Endothelial cell of umbilical vein (primary cell): ENCODE results near the gene WDR86. TPM values are rescaled to one million over a fixed set of nuclear protein-coding genes. Genes with fewer than 3 reads are reported as not detected.

ENCODE experiments used
- BruUV-seq: library from RNA; stranded (reverse); fragments of 400-500 nt; replicated peaks from 2 replicates; lab custom pipeline; 2021; lab: Mats Ljungman, UMichigan
- CTCF ChIA-PET: fragments of 300-600, 350-600 bp; sonication (Branson Sonifier 250); formaldehyde crosslinking; loops from one replicate; lab custom pipeline; 2021; ENCODE audit warnings: antibody characterized with exemption, inconsistent platforms; lab: Charles Lee
- POLR2A ChIA-PET: fragments of 300-600, 350-600 bp; sonication (Branson Sonifier 250); formaldehyde crosslinking; loops from one replicate; lab custom pipeline; 2021; ENCODE audit warnings: antibody characterized with exemption, inconsistent platforms; lab: Charles Lee
- DNase-seq: peaks from one replicate; pipeline ENCODE4 v3.0.0-alpha.2; 2011; ENCODE audit warnings: low read depth, low spot score
- FAIRE-seq: peaks from 2 replicates; lab custom pipeline; 2011; peaks lifted over from hg19 to GRCh38; lab: Jason Lieb, UNC
- H2AFZ ChIP-seq: 2 replicates; pipeline ENCODE4 v1.6.0; 2012; ENCODE audit warnings: low read depth, low read length, control low read depth, inconsistent platforms
- H3K27ac ChIP-seq: 2 replicates; pipeline ENCODE4 v1.5.1; 2011; ENCODE audit warnings: low read depth, mild to moderate bottlenecking, control low read depth, low read length, moderate library complexity; ENCODE audit not compliant: insufficient read depth
- H3K27me3 ChIP-seq, 2 experiments: 2 replicates each; pipeline versions ENCODE4 v1.6.0 to v1.6.1; 2011; ENCODE audit warnings: low read length in 2 of 2, mixed read lengths in 1 of 2; ENCODE audit not compliant: control insufficient read depth in 2 of 2, insufficient read depth in 2 of 2
- H3K36me3 ChIP-seq, 2 experiments: 2 replicates in 1 of 2; 3 replicates in 1 of 2; pipeline ENCODE4 v1.5.1; 2011; ENCODE audit warnings: low read length in 2 of 2, mild to moderate bottlenecking in 1 of 2, moderate library complexity in 1 of 2; ENCODE audit not compliant: control insufficient read depth in 2 of 2, insufficient read depth in 2 of 2; ENCODE audit errors: extremely low read depth in 1 of 2
- H3K4me1 ChIP-seq: 3 replicates; pipeline ENCODE4 v1.5.1; 2011; ENCODE audit warnings: mild to moderate bottlenecking, low read length; ENCODE audit not compliant: control insufficient read depth, insufficient read depth; ENCODE audit errors: extremely low read depth
- H3K4me2 ChIP-seq: 2 replicates; pipeline ENCODE4 v1.6.1; 2011; ENCODE audit warnings: low read length, control low read depth, mixed read lengths; ENCODE audit not compliant: insufficient read depth
- H3K4me3 ChIP-seq, 3 experiments: fragments of 200-600 bp in 1 of 3; sonication (generic), shearing (Covaris generic) in 1 of 3; replicated peaks in 1 of 3; 2 replicates each; pipeline ENCODE4 v1.5.1; 2011 to 2016; ENCODE audit warnings: control low read depth in 3 of 3, low read length in 3 of 3, mild to moderate bottlenecking in 2 of 3, inconsistent platforms in 1 of 3, low read depth in 1 of 3, moderate library complexity in 1 of 3; ENCODE audit not compliant: insufficient read depth in 1 of 3
- H3K79me2 ChIP-seq: 2 replicates; pipeline ENCODE4 v1.6.0; 2012; ENCODE audit warnings: low read length, inconsistent platforms; ENCODE audit not compliant: control insufficient read depth, insufficient read depth
- H3K9ac ChIP-seq: replicated peaks from 2 replicates; pipeline ENCODE3; 2011; ENCODE audit warnings: low read length, control low read depth; ENCODE audit not compliant: insufficient read depth; ENCODE audit errors: extremely low read depth
- H3K9me1 ChIP-seq: replicated peaks from 3 replicates; pipeline ENCODE4 v1.6.0; 2011; ENCODE audit warnings: mild to moderate bottlenecking, low read length; ENCODE audit not compliant: control insufficient read depth, insufficient read depth; ENCODE audit errors: extremely low read depth
- H3K9me3 ChIP-seq: replicated peaks from 2 replicates; pipeline ENCODE4 v1.5.1; 2012; ENCODE audit warnings: low read length, inconsistent platforms; ENCODE audit not compliant: control insufficient read depth, insufficient read depth
- H4K20me1 ChIP-seq: replicated peaks from 2 replicates; pipeline ENCODE3; 2011; ENCODE audit warnings: mild to moderate bottlenecking, low read length; ENCODE audit not compliant: control insufficient read depth, insufficient read depth; ENCODE audit errors: extremely low read depth
- CTCF ChIP-seq, 2 donors: IDR thresholded peaks; 1 replicate in 1 of 2; 2 replicates in 1 of 2; pipeline ENCODE4 v1.5.1; 2011; ENCODE audit warnings: low read length in 2 of 2, mild to moderate bottlenecking in 2 of 2, moderate library complexity in 2 of 2, control low read depth in 1 of 2, inconsistent platforms in 1 of 2, low read depth in 1 of 2; ENCODE audit not compliant: insufficient read depth in 1 of 2; ENCODE audit errors: extremely low read depth in 1 of 2
- EZH2 ChIP-seq: IDR thresholded peaks from 2 replicates; pipeline ENCODE4 v1.6.1; 2012; ENCODE audit warnings: borderline replicate concordance, low read depth, mild to moderate bottlenecking, moderate library complexity, low read length, inconsistent platforms; ENCODE audit not compliant: severe bottlenecking
- FOS ChIP-seq: IDR thresholded peaks from 2 replicates; pipeline ENCODE4 v1.6.1; 2011; ENCODE audit warnings: mild to moderate bottlenecking, low read length, moderate library complexity, borderline replicate concordance; ENCODE audit not compliant: insufficient read depth
- GATA2 ChIP-seq: IDR thresholded peaks from 2 replicates; pipeline ENCODE4 v1.7.0; 2011; ENCODE audit warnings: low read depth, mild to moderate bottlenecking, moderate library complexity, mixed read lengths, low read length; ENCODE audit not compliant: insufficient read length, insufficient read depth
- JUN ChIP-seq: IDR thresholded peaks from 2 replicates; pipeline ENCODE4 v1.6.1; 2011; ENCODE audit warnings: borderline replicate concordance, low read depth; ENCODE audit not compliant: insufficient read length, insufficient read depth
- MYC ChIP-seq: IDR thresholded peaks from one replicate; pipeline ENCODE4 v1.6.1; 2011; ENCODE audit warnings: mild to moderate bottlenecking, low read depth, low read length
- POLR2A ChIP-seq: IDR thresholded peaks from 2 replicates; pipeline ENCODE4 v1.6.1; 2012; ENCODE audit warnings: low read depth, mild to moderate bottlenecking, control low read depth, low read length
- POLR2AphosphoS5 ChIP-seq: IDR thresholded peaks from 2 replicates; pipeline ENCODE4 v1.6.1; 2012; ENCODE audit warnings: low read depth, mild to moderate bottlenecking, control low read depth, low read length, moderate library complexity; ENCODE audit not compliant: insufficient read depth
- dilution Hi-C: fragments of 300-500 bp; cut with MboI; formaldehyde crosslinking; loops from one replicate; pipeline ENCODE4 v1.15.0; 2019; ENCODE audit warnings: low sequenced_read_pairs; ENCODE audit not compliant: extremely low pct_ligation_motif_present
- intact Hi-C: fragments of 100-400 bp; cut with micrococcal nuclease; formaldehyde crosslinking; loops from one replicate; pipeline ENCODE4 v1.10.0; 2022
- polyA plus RNA-seq, 4 experiments: library from polyadenylated mRNA; depleted of rRNA in 3 of 4; stranded (reverse) in 3 of 4; unstranded in 1 of 4; fragments of >200 nt; gene quantifications; 2 replicates each; pipeline versions ENCODE4 v1.2.1 to v1.2.3, GENCODE V29; 2011 to 2012; ENCODE audit warnings: missing spikeins in 1 of 4
- total RNA-seq: library from RNA; stranded (reverse); gene quantifications from 2 replicates; pipeline ENCODE4 v1.2.3, GENCODE V29; 2021
- TF ChIP-seq, protein P1 (sequence below): IDR thresholded peaks from 2 replicates; pipeline ENCODE4 v1.6.1; 2011; ENCODE audit not compliant: insufficient read depth, insufficient read length

The WDR86 gene
- total and polyA plus RNA-seq, 2 donors (not counting 3 experiments of a cell fraction or from before 2014, with no cell fraction given): not detected

DNA sequence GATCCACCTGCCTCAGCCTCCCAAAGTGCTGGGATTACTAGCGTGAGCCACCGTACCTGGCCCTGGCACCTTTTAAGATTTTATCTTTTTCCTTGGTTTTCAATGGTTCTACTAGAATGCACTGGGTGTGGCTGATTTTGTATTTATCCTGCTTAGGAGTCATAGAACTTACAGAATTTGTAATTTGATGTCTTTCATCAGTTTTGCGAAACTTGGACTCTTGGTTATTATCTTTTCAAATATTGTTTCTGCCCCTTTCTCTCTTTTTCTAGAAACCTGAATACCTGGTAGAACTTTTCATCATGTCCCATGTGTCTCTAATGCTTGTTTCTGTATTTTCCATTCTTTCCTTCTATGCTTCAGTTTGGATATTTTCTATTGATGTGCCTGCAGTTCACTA, 71.0 kb downstream of the WDR86 start:
- Histone ChIP-seq H3K36me3 (no peaks in the 10 kb centered on the region), H3K4me1 (peaks cover 15% of the 10 kb centered on the region), H3K9me3 (no peaks in the 10 kb centered on the region), H3K27ac (no peak overlapping the region), H3K9me1 (no peaks in the 10 kb centered on the region), H3K79me2 (peaks cover 18% of the 10 kb centered on the region), H3K4me2 (no peak overlapping the region), H3K9ac (no peak overlapping the region), H2AFZ (no peak overlapping the region), H3K4me3 (no peak overlapping the region), H4K20me1 (no peaks in the 10 kb centered on the region), H3K27me3 (peaks cover 14 to 17% of the 10 kb centered on the region in 2 experiments)
- ChIA-PET CTCF (no interaction called here), POLR2A (no interaction called here)
- dilution Hi-C loops (no loop called here), intact Hi-C loops (no loop called here)
- DNase-seq: no peak
- FAIRE-seq: no peak
- TF ChIP-seq JUN (no peak), EZH2 (no peak), POLR2A (no peak), GATA2 (no peak), MYC (no peak), POLR2AphosphoS5 (no peak), FOS (no peak), CTCF (IDR thresholded peaks at IDR 0.05; ENCODE audit: extremely low read depth in 1 of 2, insufficient read depth in 1 of 2, low read depth in 1 of 2, low read length in 2 of 2) (no peak)
- TF ChIP-seq, protein P1, sequence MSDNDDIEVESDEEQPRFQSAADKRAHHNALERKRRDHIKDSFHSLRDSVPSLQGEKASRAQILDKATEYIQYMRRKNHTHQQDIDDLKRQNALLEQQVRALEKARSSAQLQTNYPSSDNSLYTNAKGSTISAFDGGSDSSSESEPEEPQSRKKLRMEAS: no peak
- no TSS peak for BruUV-seq
